K562 (cell line): ENCODE data around the gene OST4. TPM values are rescaled to one million over a fixed set of nuclear protein-coding genes. Genes with fewer than 3 reads are reported as not detected.

Source experiments
- BCOR ChIP-seq: fragments of 450-650 bp; IDR thresholded peaks from 2 replicates; pipeline ENCODE4 v1.6.1; 2016
- CTCF ChIP-seq, 3 experiments: IDR thresholded peaks in 2 of 3; conservative IDR thresholded peaks in 1 of 3; 2 replicates each; pipeline ENCODE4 v1.5.1; 2011 to 2012; ENCODE audit warnings: low read length in 3 of 3, mild to moderate bottlenecking in 3 of 3, control low read depth in 2 of 3, improper control_type of control experiment in 1 of 3, inconsistent platforms in 1 of 3, low read depth in 1 of 3, mixed read lengths in 1 of 3, moderate library complexity in 1 of 3; ENCODE audit not compliant: insufficient read depth in 2 of 3
- FOXP1 ChIP-seq: sonication (generic); formaldehyde crosslinking; IDR thresholded peaks from 2 replicates; pipeline ENCODE4 v1.8.0; 2022; ENCODE audit warnings: mild to moderate bottlenecking, missing genetic modification reagents
- MCM7 ChIP-seq, 2 experiments: fragments of 450-650 bp; IDR thresholded peaks; 2 replicates each; pipeline ENCODE4 v1.6.1; 2016 to 2018
- NR2C1 ChIP-seq, 2 experiments: fragments of 450-650 bp; IDR thresholded peaks; 2 replicates each; pipeline ENCODE4 v1.6.1; 2017; ENCODE audit warnings: mild to moderate bottlenecking in 2 of 2, antibody characterized with exemption in 1 of 2, inconsistent platforms in 1 of 2, missing compliant biosample characterization in 1 of 2, missing genetic modification characterization in 1 of 2
- NR2F6 ChIP-seq: fragments of 450-650 bp; formaldehyde crosslinking; IDR thresholded peaks from 2 replicates; pipeline ENCODE4 v1.4.0; 2020; ENCODE audit warnings: mild to moderate bottlenecking
- POLR2AphosphoS5 ChIP-seq: IDR thresholded peaks from 2 replicates; pipeline ENCODE4 v1.6.1; 2011; ENCODE audit warnings: mild to moderate bottlenecking, low read depth, low read length, moderate library complexity; ENCODE audit not compliant: control insufficient read depth, insufficient read depth
- PYGO2 ChIP-seq: fragments of 450-650 bp; IDR thresholded peaks from 2 replicates; pipeline ENCODE4 v1.6.1; 2016; ENCODE audit warnings: mild to moderate bottlenecking, missing genetic modification characterization, moderate library complexity, missing compliant biosample characterization
- STAT6 ChIP-seq: sonication (generic); formaldehyde crosslinking; IDR thresholded peaks from 2 replicates; pipeline ENCODE4 v1.8.1; 2023; ENCODE audit warnings: mild to moderate bottlenecking, missing genetic modification reagents
- TAL1 ChIP-seq: fragments of 450-650 bp; IDR thresholded peaks from 2 replicates; pipeline ENCODE4 v1.6.1; 2016; ENCODE audit warnings: mild to moderate bottlenecking
- ZBTB17 ChIP-seq: fragments of 450-650 bp; formaldehyde crosslinking; IDR thresholded peaks from 2 replicates; pipeline ENCODE4 v1.4.0; 2020; ENCODE audit warnings: mild to moderate bottlenecking
- ZBTB43 ChIP-seq: sonication (generic); formaldehyde crosslinking; IDR thresholded peaks from 2 replicates; pipeline ENCODE4 v1.8.0; 2023; ENCODE audit warnings: mild to moderate bottlenecking, missing genetic modification reagents
- ZBTB49 ChIP-seq: sonication (generic); formaldehyde crosslinking; IDR thresholded peaks from 2 replicates; pipeline ENCODE4 v1.8.0; 2022; ENCODE audit warnings: missing genetic modification reagents, mild to moderate bottlenecking, borderline replicate concordance
- ZC3H4 ChIP-seq: sonication (generic); formaldehyde crosslinking; IDR thresholded peaks from 2 replicates; pipeline ENCODE4 v1.9.0; 2021; ENCODE audit warnings: missing genetic modification reagents, borderline replicate concordance
- ZNF184 ChIP-seq: sonication (generic); formaldehyde crosslinking; IDR thresholded peaks from 2 replicates; pipeline ENCODE4 v1.5.0; 2020; ENCODE audit warnings: missing genetic modification reagents
- ZNF280A ChIP-seq: fragments of 450-650 bp; IDR thresholded peaks from 2 replicates; pipeline ENCODE4 v1.6.1; 2018; ENCODE audit warnings: mild to moderate bottlenecking, low read depth; ENCODE audit not compliant: partially characterized antibody
- ZNF780A ChIP-seq: fragments of 250-450 bp; sonication (Bioruptor Pico); IDR thresholded peaks from 2 replicates; pipeline ENCODE4 v1.5.0; 2021; ENCODE audit warnings: mild to moderate bottlenecking
- polyA plus RNA-seq, 8 experiments: library from polyadenylated mRNA; depleted of rRNA in 4 of 8; stranded (reverse) in 5 of 8; unstranded in 3 of 8; fragments of >200 nt; fragmentation: Nextera tagmentation in 2 of 8; fragmentation: Illumina TruSeq in 1 of 8; extraction: Ambion mirVana in 2 of 8; extraction: Trizol in 1 of 8; gene quantifications; 2 replicates each; pipeline versions ENCODE4 v1.2.1 to v1.2.3, GENCODE V29; 2011 to 2014; ENCODE audit warnings: inconsistent platforms in 1 of 8, missing spikeins in 1 of 8
- total RNA-seq, 7 experiments: library from RNA; depleted of rRNA in 6 of 7; stranded (reverse); fragments of >200 nt in 6 of 7; fragmentation: Illumina TruSeq in 2 of 7; extraction: Trizol in 2 of 7; gene quantifications; 2 replicates each; pipeline versions ENCODE4 v1.2.1 to v1.2.3, GENCODE V29; 2011 to 2021; ENCODE audit warnings: low replicate concordance in 1 of 7

The OST4 gene
- total and polyA plus RNA-seq, 9 of the 15 experiments (the other 6 are each of a cell fraction or from before 2014, with no cell fraction given): 186 to 1,155 (median 355) TPM

- TF ChIP-seq CTCF (IDR thresholded peaks at IDR 0.05 in 2 of 3, conservative IDR thresholded peaks at IDR 0.05 in 1 of 3; ENCODE audit: insufficient read depth in 2 of 3, low read depth in 1 of 3, low read length in 3 of 3) (peak; percentile 62 to 89 (median 88)), PYGO2 (tag) (no peak), MCM7 (IDR thresholded peaks at IDR 0.05) (no peak), NR2F6 (no peak), BCOR (no peak), TAL1 (no peak), ZBTB17 (CRISPR knock-in tag) (no peak), FOXP1 (CRISPR knock-in tag) (peak; percentile 56; the same call in 1 of the 2 replicates), ZNF780A (CRISPR knock-in tag) (no peak), ZNF184 (no peak), ZBTB43 (CRISPR knock-in tag) (no peak), STAT6 (CRISPR knock-in tag) (no peak), NR2C1 (IDR thresholded peaks at IDR 0.05) (no peak), NR2C1 (tag; IDR thresholded peaks at IDR 0.05) (peak; percentile 18; the same call in 1 of the 2 replicates), ZC3H4 (CRISPR knock-in tag) (no peak), POLR2AphosphoS5 (peak; percentile 41; the same call in 1 of the 2 replicates), ZBTB49 (CRISPR knock-in tag) (no peak), ZNF280A (no peak)
Observed at GRCh38 chr2:27086090-27086723, 14.8 kb upstream of the OST4 start (continued).
